Pancreas (tissue), 10 donors: Measurements from ENCODE around the gene CHRDL1. TPM values are rescaled to one million over a fixed set of nuclear protein-coding genes. Genes with fewer than 3 reads are reported as not detected.

Source experiments
- ATAC-seq, 4 donors: fragments of 200-7000 bp; cut with Tn5 transposase; one replicate each; pipeline versions ENCODE4 v1.8.0 to v1.9.1; 2020; ENCODE audit warnings: mild to moderate bottlenecking in 4 of 4, moderate library complexity in 4 of 4
- DNase-seq, 6 donors: peaks; one replicate each; pipeline ENCODE4 v3.0.0-alpha.2; 2020
- FAIRE-seq: peaks from 2 replicates; lab custom pipeline; 2012; peaks lifted over from hg19 to GRCh38; lab: Jason Lieb, UNC
- H3K27ac ChIP-seq, 4 donors: fragments of 200-600 bp; sonication (generic); 1 replicate in 3 of 4; 2 replicates in 1 of 4; pipeline versions ENCODE4 v1.5.0 to v1.8.0; 2020
- H3K27me3 ChIP-seq, 4 donors: fragments of 200-600 bp; one replicate each; pipeline ENCODE4 v1.8.0; 2021
- H3K36me3 ChIP-seq, 3 donors: fragments of 200-600 bp; sonication (generic) in 1 of 3; one replicate each; pipeline versions ENCODE4 v1.5.0 to v1.8.0; 2020 to 2021
- H3K4me1 ChIP-seq, 3 donors: fragments of 200-600 bp; one replicate each; pipeline ENCODE4 v1.8.0; 2021
- H3K4me3 ChIP-seq, 4 donors: fragments of 200-600 bp; sonication (generic) in 2 of 4; one replicate each; pipeline versions ENCODE4 v1.5.0 to v1.8.0; 2020 to 2021
- H3K9me3 ChIP-seq, 4 donors: fragments of 200-600 bp; one replicate each; pipeline ENCODE4 v1.8.0; 2021
- CTCF ChIP-seq, 4 donors: fragments of 200-600 bp; sonication (generic) in 3 of 4; IDR thresholded peaks; one replicate each; pipeline versions ENCODE4 v1.5.0 to v1.8.0; 2021; ENCODE audit warnings: antibody characterized with exemption in 4 of 4
- WGBS, 2 donors: extraction: QIAGEN DNeasy Blood & Tissue Kit; methylation state at CpG; one replicate each; pipeline ENCODE4 v1.1.7; 2013; 5-methylcytosine and 5-hydroxymethylcytosine counted together
- intact Hi-C, 3 donors: fragments of 100-400 bp; cut with DNase I; formaldehyde crosslinking; loops; one replicate each; pipeline versions ENCODE4 v1.11.1 to v1.14.2; 2022
- polyA plus RNA-seq, 2 donors: library from polyadenylated mRNA; stranded (reverse); fragments of 200-250 nt; gene quantifications; one replicate each; pipeline ENCODE4 v1.2.3, GENCODE V29; 2013
- total RNA-seq, 6 donors: library from RNA; stranded (reverse); fragmentation: NEBNext Ultra II Directional in 4 of 6; extraction: Animal tissue kit (Norgen Biotek cat#: 25700) in 4 of 6; gene quantifications; one replicate each; pipeline versions ENCODE4 v1.2.1 to v1.2.4, GENCODE V29; 2021 to 2023
- donor health status: healthy with polysubstance abuse.
- donor health status: DM: no; HTN: no; CAD: no; lungs with moderate emphysema.
- donor health status: DM: no; HTN: no; CAD: no.
- donor health status: control.
- donor health status: control.
- donor health status: Bipolar disorder and iron deficiency.
- donor health status: DM: yes; HTN: yes; CAD: no.
- donor health status: DM: no; HTN: no; CAD: no.
- donor health status: DM: no; HTN: no; CAD: no.
- donor health status: DM: yes; HTN: yes; CAD: no.

CHRDL1 gene
- total and polyA plus RNA-seq, 8 donors: 1.0 to 9.6 (median 2.0) TPM

- no peak for TF ChIP-seq CTCF (IDR thresholded peaks at IDR 0.05)
- DNase-seq (no peak), ATAC-seq (no peak), FAIRE-seq (no peak)
- Histone ChIP-seq H3K4me1 (no peaks in the 10 kb centered on the region), H3K27me3 (no peaks in the 10 kb centered on the region), H3K27ac (no peak overlapping the region), H3K9me3 (no peaks in the 10 kb centered on the region), H3K36me3 (no peaks in the 10 kb centered on the region), H3K4me3 (no peak overlapping the region)
- intact Hi-C loops: no loop called here
- WGBS, 2 donors: 35 to 83% methylated on average over 1 of the region's 1 CpG
Observed at GRCh38 chrX:110675886-110676285, 119.7 kb downstream of the CHRDL1 start.

GRCh38 chrX:110671068-110671803, 124.4 kb downstream of the CHRDL1 start:
- intact Hi-C loops: loop anchor here in 1 of 3 donors (5.0 kb wide), 1 partner anchor 219 kb away; no protein-coding TSS in a partner anchor
- H3K9me3 ChIP-seq: no peaks in the 10 kb centered on the region
- H3K4me1 ChIP-seq: no peaks in the 10 kb centered on the region
- FAIRE-seq (no peak), ATAC-seq (no peak), DNase-seq (no peak)
- H3K27me3 ChIP-seq: no peaks in the 10 kb centered on the region
- WGBS, 2 donors: 56 to 88% methylated on average over 3 of the region's 3 CpGs
- no peaks in the 10 kb centered on the region for H3K36me3 ChIP-seq
- no peak for TF ChIP-seq CTCF (IDR thresholded peaks at IDR 0.05)
- no peak overlapping the region for H3K4me3 ChIP-seq
- no peak overlapping the region for H3K27ac ChIP-seq

GRCh38 chrX:110669572-110669971, 126.0 kb downstream of the CHRDL1 start:
- H3K27ac ChIP-seq: no peak overlapping the region
- 4 to 12% methylated on average over 1 of the region's 1 CpG for WGBS, 2 donors
- no peaks in the 10 kb centered on the region for H3K27me3 ChIP-seq
- no peaks in the 10 kb centered on the region for H3K4me1 ChIP-seq
- no peaks in the 10 kb centered on the region for H3K9me3 ChIP-seq
- no peak for ATAC-seq
- H3K36me3 ChIP-seq: no peaks in the 10 kb centered on the region
- intact Hi-C loops: no loop called here
- FAIRE-seq: no peak
- TF ChIP-seq CTCF (IDR thresholded peaks at IDR 0.05): no peak
- DNase-seq: no peak
- no peak overlapping the region for H3K4me3 ChIP-seq

GRCh38 chrX:110667706-110668105, 127.9 kb downstream of the CHRDL1 start:
- ATAC-seq (no peak), DNase-seq (no peak), FAIRE-seq (no peak)
- Histone ChIP-seq H3K36me3 (no peaks in the 10 kb centered on the region), H3K27ac (no peak overlapping the region), H3K4me3 (no peak overlapping the region), H3K27me3 (no peaks in the 10 kb centered on the region), H3K4me1 (no peaks in the 10 kb centered on the region), H3K9me3 (no peaks in the 10 kb centered on the region)
- WGBS, 2 donors: 52 to 69% methylated on average over 6 of the region's 6 CpGs
- TF ChIP-seq CTCF (IDR thresholded peaks at IDR 0.05): no peak
- intact Hi-C loops: no loop called here
